CD14-positive monocyte (primary cell): ENCODE results near the gene LETM1. TPM values are rescaled to one million over a fixed set of nuclear protein-coding genes. Genes with fewer than 3 reads are reported as not detected.

ENCODE experiments used
- DNase-seq, 3 donors: peaks; one replicate each; pipeline ENCODE4 v3.0.0-alpha.2; 2011 to 2022
- H2AFZ ChIP-seq: 2 replicates; pipeline ENCODE4 v1.6.0; 2012; ENCODE audit warnings: mild to moderate bottlenecking, low read depth, low read length, inconsistent platforms; ENCODE audit not compliant: insufficient read depth, poor library complexity, severe bottlenecking
- H3K27ac ChIP-seq, 2 donors: 1 replicate in 1 of 2; 2 replicates in 1 of 2; pipeline ENCODE4 v1.5.1; 2012 to 2013; ENCODE audit warnings: low read length in 2 of 2, control low read depth in 1 of 2, inconsistent platforms in 1 of 2, low read depth in 1 of 2, mild to moderate bottlenecking in 1 of 2
- H3K27me3 ChIP-seq, 2 donors: one replicate each; pipeline versions ENCODE4 v1.6.0 to v1.6.1; 2011 to 2013; ENCODE audit warnings: low read length in 2 of 2; ENCODE audit not compliant: control insufficient read depth in 2 of 2, insufficient read depth in 2 of 2
- H3K36me3 ChIP-seq, 2 donors: replicated peaks in 1 of 2; 1 replicate in 1 of 2; 2 replicates in 1 of 2; pipeline versions ENCODE4 v1.5.1 to v1.6.1; 2012 to 2013; ENCODE audit warnings: low read length in 2 of 2, control low read depth in 1 of 2, inconsistent platforms in 1 of 2, mild to moderate bottlenecking in 1 of 2; ENCODE audit not compliant: insufficient read depth in 2 of 2, control insufficient read depth in 1 of 2
- H3K4me1 ChIP-seq, 2 donors: 1 replicate in 1 of 2; 2 replicates in 1 of 2; pipeline versions ENCODE4 v1.5.1 to v1.6.1; 2012 to 2013; ENCODE audit warnings: low read length in 2 of 2, control low read depth in 1 of 2, inconsistent platforms in 1 of 2, mild to moderate bottlenecking in 1 of 2, moderate library complexity in 1 of 2; ENCODE audit not compliant: insufficient read depth in 2 of 2, control insufficient read depth in 1 of 2
- H3K4me2 ChIP-seq: replicated peaks from 2 replicates; pipeline ENCODE3; 2012; ENCODE audit warnings: low read length, moderate library complexity, mild to moderate bottlenecking; ENCODE audit not compliant: poor library complexity, severe bottlenecking; ENCODE audit errors: extremely low read depth
- H3K4me3 ChIP-seq, 3 experiments: fragments of 200-600 bp in 1 of 3; sonication (generic) in 1 of 3; replicated peaks in 1 of 3; 1 replicate in 2 of 3; 2 replicates in 1 of 3; pipeline ENCODE4 v1.5.1; 2011 to 2013; ENCODE audit warnings: low read length in 3 of 3, mild to moderate bottlenecking in 3 of 3, control low read depth in 2 of 3, low read depth in 2 of 3, inconsistent platforms in 1 of 3, moderate library complexity in 1 of 3
- H3K79me2 ChIP-seq: 2 replicates; pipeline ENCODE4 v1.6.0; 2012; ENCODE audit warnings: mild to moderate bottlenecking, control low read depth, inconsistent platforms, low read length, moderate library complexity; ENCODE audit not compliant: insufficient read depth
- H3K9ac ChIP-seq: 2 replicates; pipeline ENCODE4 v1.6.0; 2017; ENCODE audit warnings: low read length, mild to moderate bottlenecking; ENCODE audit not compliant: insufficient read depth, poor library complexity, severe bottlenecking
- H3K9me3 ChIP-seq, 2 donors: replicated peaks in 1 of 2; 1 replicate in 1 of 2; 2 replicates in 1 of 2; pipeline versions ENCODE4 v1.5.1 to v1.6.1; 2012 to 2013; ENCODE audit warnings: low read length in 2 of 2, control low read depth in 1 of 2; ENCODE audit not compliant: control insufficient read depth in 1 of 2, insufficient read depth in 1 of 2
- H4K20me1 ChIP-seq: 2 replicates; pipeline ENCODE4 v1.6.0; 2012; ENCODE audit warnings: mild to moderate bottlenecking, low read length, control low read depth, moderate library complexity; ENCODE audit not compliant: insufficient read depth
- H3K27ac Mint-ChIP-seq, 7 donors: one replicate each; pipeline ENCODE4 v1.8.0; 2020; ENCODE audit warnings: mild to moderate bottlenecking in 7 of 7, mixed read lengths in 7 of 7, moderate library complexity in 6 of 7, inconsistent platforms in 2 of 7
- H3K27me3 Mint-ChIP-seq, 3 donors: one replicate each; pipeline ENCODE4 v1.8.0; 2021 to 2022; ENCODE audit warnings: low read depth in 3 of 3, mild to moderate bottlenecking in 3 of 3, mixed read lengths in 3 of 3, moderate library complexity in 3 of 3, inconsistent platforms in 1 of 3
- H3K36me3 Mint-ChIP-seq, 2 donors: one replicate each; pipeline ENCODE4 v1.8.0; 2020; ENCODE audit warnings: mixed read lengths in 2 of 2, inconsistent platforms in 1 of 2, mild to moderate bottlenecking in 1 of 2
- H3K4me1 Mint-ChIP-seq: one replicate; pipeline ENCODE4 v1.8.0; 2020; ENCODE audit warnings: mild to moderate bottlenecking, mixed read lengths
- H3K4me3 Mint-ChIP-seq, 2 donors: one replicate each; pipeline ENCODE4 v1.8.0; 2020; ENCODE audit warnings: mild to moderate bottlenecking in 2 of 2, mixed read lengths in 2 of 2, moderate library complexity in 1 of 2
- H3K9me3 Mint-ChIP-seq, 7 donors: one replicate each; pipeline ENCODE4 v1.8.0; 2020 to 2022; ENCODE audit warnings: mixed read lengths in 7 of 7, mild to moderate bottlenecking in 6 of 7, moderate library complexity in 6 of 7, inconsistent platforms in 2 of 7
- CTCF ChIP-seq: fragments of 200-600 bp; IDR thresholded peaks from one replicate; pipeline ENCODE4 v1.8.0; 2022; ENCODE audit warnings: antibody characterized with exemption, mild to moderate bottlenecking
- WGBS: methylation state at CpG from one replicate; pipeline ENCODE4 v1.1.5; 2013; ENCODE audit warnings: missing lambda C conversion rate; ENCODE audit not compliant: insufficient coverage; 5-methylcytosine and 5-hydroxymethylcytosine counted together
- intact Hi-C, 2 donors: fragments of 100-400 bp; cut with micrococcal nuclease; formaldehyde crosslinking; loops; one replicate each; pipeline versions ENCODE4 v1.15.0 to v1.15.1; 2023
- polyA plus RNA-seq, 3 donors: library from polyadenylated mRNA; depleted of rRNA in 1 of 3; unstranded in 2 of 3; stranded (reverse) in 1 of 3; fragments of 300-500 nt in 2 of 3; fragments of >200 nt in 1 of 3; fragmentation: Illumina TruSeq in 2 of 3; gene quantifications; 1 replicate in 2 of 3; 2 replicates in 1 of 3; pipeline ENCODE4 v1.2.3, GENCODE V29; 2012 to 2021

The LETM1 gene
- polyA plus RNA-seq, 3 donors = 6.2 to 18.6 (median 9.0) TPM

- under 1% methylated on average over 141 of the region's 155 CpGs for WGBS
- intact Hi-C loops = loop anchor here (2.0 to 10.0 kb wide), 4 partner anchors 14 to 624 kb away; partner anchors contain the start of genes CTBP1 (in 2 of the 2), FAM53A (in 1 of the 2), LETM1 (in 1 of the 2) and NELFA (in 1 of the 2)
- H3K4me1 ChIP-seq = peaks cover 19 to 30% of the 10 kb centered on the region in 2 donors
- TF ChIP-seq CTCF = no peak
- H2AFZ ChIP-seq = peak within 1 kb of the TSS; percentile 90
- Mint-ChIP-seq H3K4me3 (peak within 1 kb of the TSS; percentile 87 to 90), H3K27ac (peak within 1 kb of the TSS; percentile 67 to 93 (median 87)), H3K4me1 (peaks cover 27% of the 10 kb centered on the region), H3K9me3 (peaks cover 0 to 3% (median 0%) of the 10 kb centered on the region in 7 donors), H3K36me3 (no peaks in the 10 kb centered on the region), H3K27me3 (peaks cover 7 to 14% (median 7%) of the 10 kb centered on the region in 3 donors)
- H4K20me1 ChIP-seq = no peaks in the 10 kb centered on the region
- peak within 1 kb of the TSS; percentile 59 to 87 (median 82) for H3K4me3 ChIP-seq
- H3K9me3 ChIP-seq = no peaks in the 10 kb centered on the region
- H3K27me3 ChIP-seq = no peaks in the 10 kb centered on the region
- H3K79me2 ChIP-seq = peaks cover 40% of the 10 kb centered on the region
- H3K4me2 ChIP-seq = peak within 1 kb of the TSS; percentile 94
- DNase-seq = peak; percentile 83 to 91 (median 87)
- H3K27ac ChIP-seq = peak within 1 kb of the TSS; percentile 68 to 91
- peak within 1 kb of the TSS; percentile 91 for H3K9ac ChIP-seq
- H3K36me3 ChIP-seq = no peaks in the 10 kb centered on the region
These were observed 14.9 kb upstream of the LETM1 start, which contains the start of gene NSD2 for GRCh38 chr4:1870578-1871443. TSS of gene NSD2 (plus strand) at chr4:1871393. CDS start at chr4:1900655, 29,262 bp downstream.

DNA sequence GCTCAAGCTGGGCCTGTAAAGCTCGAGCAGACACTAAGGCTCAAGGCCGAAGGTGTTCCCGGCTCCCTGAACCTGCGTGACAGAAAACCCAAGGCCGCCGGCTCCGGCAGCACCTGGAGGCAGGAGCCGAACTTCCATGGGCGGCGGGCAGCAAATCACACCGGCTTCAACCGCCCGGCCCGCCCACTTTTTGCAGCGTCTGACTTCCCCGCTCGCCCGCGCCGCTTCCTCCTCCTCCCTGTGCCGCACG is 14.3 kb upstream of the LETM1 start:
- Histone ChIP-seq H3K79me2 (peaks cover 35% of the 10 kb centered on the region), H3K4me3 (peak overlapping the region; percentile 59 to 82 (median 78)), H3K9ac (peak overlapping the region; percentile 91), H2AFZ (peak overlapping the region; percentile 90), H4K20me1 (no peaks in the 10 kb centered on the region), H3K9me3 (no peaks in the 10 kb centered on the region), H3K27me3 (no peaks in the 10 kb centered on the region), H3K4me1 (peaks cover 19 to 30% of the 10 kb centered on the region in 2 donors), H3K36me3 (no peaks in the 10 kb centered on the region), H3K27ac (peak overlapping the region; percentile 68 to 91), H3K4me2 (peak overlapping the region; percentile 87)
- peak overlapping the region; percentile 87 for H3K4me3 Mint-ChIP-seq
- peaks cover 7 to 14% (median 7%) of the 10 kb centered on the region in 3 donors for H3K27me3 Mint-ChIP-seq
- peak overlapping the region; percentile 67 to 93 (median 87) for H3K27ac Mint-ChIP-seq
- H3K36me3 Mint-ChIP-seq = no peaks in the 10 kb centered on the region
- intact Hi-C loops = loop anchor here (2.0 to 10.0 kb wide), 4 partner anchors 13 to 623 kb away; partner anchors contain the start of genes CTBP1 (in 2 of the 2), FAM53A (in 1 of the 2), LETM1 (in 1 of the 2) and NELFA (in 1 of the 2)
- H3K9me3 Mint-ChIP-seq = peaks cover 0 to 1% (median 0%) of the 10 kb centered on the region in 7 donors
- H3K4me1 Mint-ChIP-seq = peaks cover 27% of the 10 kb centered on the region
- no peak for TF ChIP-seq CTCF
- DNase-seq = peak; percentile 77 to 81 (median 78)
- 0% methylated on average over 22 of the region's 22 CpGs for WGBS
